Skeletal muscle satellite cell (primary cell): Measurements from ENCODE around the gene LILRA1. TPM values are rescaled to one million over a fixed set of nuclear protein-coding genes. Genes with fewer than 3 reads are reported as not detected.

Experiments
- small RNA-seq: library from RNA; depleted of rRNA; stranded (forward); fragments of <200 nt; gene quantifications from one replicate; pipeline ENCODE3, GENCODE V24; 2012

LILRA1 gene

Small RNA genes lying within 50 kb of the gene (small RNA-seq; reads per million reads assigned to genes)
- not detected for gene AC245036.2
- gene AC245036.3 = not detected
- gene MIR8061 = not detected
